ENCODE data around the gene ARHGAP18. TPM values are rescaled to one million over a fixed set of nuclear protein-coding genes. Genes with fewer than 3 reads are reported as not detected.

The ARHGAP18 gene
- total and polyA plus RNA-seq, 4 donors = 1.6 to 8.0 (median 3.0) TPM

DNA sequence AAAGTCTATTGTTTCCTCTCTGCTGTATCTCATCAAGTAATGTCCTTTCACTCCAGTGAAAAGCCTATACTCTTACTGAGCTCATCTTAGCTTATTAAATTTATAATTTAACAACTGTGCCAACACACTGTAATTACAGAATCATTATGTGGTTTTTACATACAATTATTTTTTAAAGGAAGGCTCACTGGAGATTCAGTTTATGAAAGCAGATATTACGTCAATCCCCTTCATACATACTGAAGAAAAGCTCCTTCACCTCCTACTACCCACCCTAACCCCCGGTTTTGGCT is 28.1 kb downstream of the ARHGAP18 start:
- TF ChIP-seq HNF4A (conservative IDR thresholded peaks at IDR 0.05) (no peak), SP1 (IDR thresholded peaks at IDR 0.05) (no peak), RXRA (IDR thresholded peaks at IDR 0.05) (no peak), CTCF (IDR thresholded peaks at IDR 0.05; ENCODE audit: low read depth, low read length, missing input control) (no peak), FOXA2 (IDR thresholded peaks at IDR 0.05) (no peak), YY1 (IDR thresholded peaks at IDR 0.05) (no peak)
- TF ChIP-seq, protein P1, sequence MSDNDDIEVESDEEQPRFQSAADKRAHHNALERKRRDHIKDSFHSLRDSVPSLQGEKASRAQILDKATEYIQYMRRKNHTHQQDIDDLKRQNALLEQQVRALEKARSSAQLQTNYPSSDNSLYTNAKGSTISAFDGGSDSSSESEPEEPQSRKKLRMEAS (IDR thresholded peaks at IDR 0.05) = no peak
- Histone ChIP-seq H3K27ac (ENCODE audit: low read depth in 1 of 2, low read length in 2 of 2) (no peak overlapping the region), H3K9ac (ENCODE audit: low read depth in 1 of 2, low read length in 2 of 2) (no peak overlapping the region), H3K4me3 (ENCODE audit: low read depth in 1 of 3, low read length in 3 of 3) (no peak overlapping the region), H3K9me3 (ENCODE audit: control insufficient read depth in 4 of 4, low read length in 3 of 4) (no peaks in the 10 kb centered on the region), H3K36me3 (ENCODE audit: control insufficient read depth in 4 of 4, insufficient read depth in 3 of 4, low read depth in 1 of 4, low read length in 3 of 4) (no peaks in the 10 kb centered on the region), H3K4me1 (ENCODE audit: control insufficient read depth in 4 of 4, insufficient read depth in 4 of 4, low read length in 3 of 4) (peaks cover 0 to 3% (median 0%) of the 10 kb centered on the region in 4 donors), H3K27me3 (ENCODE audit: control insufficient read depth in 4 of 4, insufficient read depth in 4 of 4, low read length in 3 of 4) (no peaks in the 10 kb centered on the region)
- 96% methylated on average over 2 of the region's 2 CpGs for WGBS
- no peak for DNase-seq (ENCODE audit: low spot score)

DNA sequence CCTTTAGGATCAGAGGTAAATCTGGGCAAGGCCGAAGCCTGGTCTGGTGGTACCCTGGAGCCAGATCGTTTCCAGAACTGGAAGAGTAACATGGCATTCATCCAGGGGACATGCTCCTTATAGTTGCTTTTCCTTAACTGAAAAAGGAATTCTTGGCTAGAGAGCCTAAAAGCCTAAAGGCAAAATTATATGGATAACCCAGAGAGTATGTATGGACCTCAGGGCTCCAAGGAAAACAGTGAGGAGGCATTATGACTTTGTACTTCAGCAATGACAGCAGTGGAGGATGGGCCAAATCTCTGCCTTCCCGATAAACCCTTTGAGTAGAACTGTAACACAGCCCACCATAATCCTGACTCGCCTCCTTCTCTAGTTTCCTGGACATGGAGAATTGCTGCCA is 29.3 kb downstream of the ARHGAP18 start:
- no peaks in the 10 kb centered on the region for H3K9me3 ChIP-seq (ENCODE audit: control insufficient read depth in 4 of 4, low read length in 3 of 4)
- H3K9ac ChIP-seq (ENCODE audit: low read depth in 1 of 2, low read length in 2 of 2) = no peak overlapping the region
- TF ChIP-seq SP1 (IDR thresholded peaks at IDR 0.05) (no peak), CTCF (IDR thresholded peaks at IDR 0.05; ENCODE audit: low read depth, low read length, missing input control) (no peak), FOXA2 (IDR thresholded peaks at IDR 0.05) (no peak), RXRA (IDR thresholded peaks at IDR 0.05) (no peak), HNF4G (IDR thresholded peaks at IDR 0.05) (no peak), NR2F2 (IDR thresholded peaks at IDR 0.05) (no peak), YY1 (IDR thresholded peaks at IDR 0.05) (no peak), TAF1 (conservative IDR thresholded peaks at IDR 0.05) (no peak), FOXA1 (IDR thresholded peaks at IDR 0.05) (no peak), JUND (IDR thresholded peaks at IDR 0.05) (no peak), GABPA (IDR thresholded peaks at IDR 0.05 in 1 of 2, conservative IDR thresholded peaks at IDR 0.05 in 1 of 2) (no peak), RAD21 (IDR thresholded peaks at IDR 0.05) (no peak), HNF4A (conservative IDR thresholded peaks at IDR 0.05) (no peak)
- TF ChIP-seq, protein P1 (IDR thresholded peaks at IDR 0.05) = no peak
- TF ChIP-seq, protein P2, sequence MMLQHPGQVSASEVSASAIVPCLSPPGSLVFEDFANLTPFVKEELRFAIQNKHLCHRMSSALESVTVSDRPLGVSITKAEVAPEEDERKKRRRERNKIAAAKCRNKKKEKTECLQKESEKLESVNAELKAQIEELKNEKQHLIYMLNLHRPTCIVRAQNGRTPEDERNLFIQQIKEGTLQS (IDR thresholded peaks at IDR 0.05) = no peak
- TF ChIP-seq, protein P3, sequence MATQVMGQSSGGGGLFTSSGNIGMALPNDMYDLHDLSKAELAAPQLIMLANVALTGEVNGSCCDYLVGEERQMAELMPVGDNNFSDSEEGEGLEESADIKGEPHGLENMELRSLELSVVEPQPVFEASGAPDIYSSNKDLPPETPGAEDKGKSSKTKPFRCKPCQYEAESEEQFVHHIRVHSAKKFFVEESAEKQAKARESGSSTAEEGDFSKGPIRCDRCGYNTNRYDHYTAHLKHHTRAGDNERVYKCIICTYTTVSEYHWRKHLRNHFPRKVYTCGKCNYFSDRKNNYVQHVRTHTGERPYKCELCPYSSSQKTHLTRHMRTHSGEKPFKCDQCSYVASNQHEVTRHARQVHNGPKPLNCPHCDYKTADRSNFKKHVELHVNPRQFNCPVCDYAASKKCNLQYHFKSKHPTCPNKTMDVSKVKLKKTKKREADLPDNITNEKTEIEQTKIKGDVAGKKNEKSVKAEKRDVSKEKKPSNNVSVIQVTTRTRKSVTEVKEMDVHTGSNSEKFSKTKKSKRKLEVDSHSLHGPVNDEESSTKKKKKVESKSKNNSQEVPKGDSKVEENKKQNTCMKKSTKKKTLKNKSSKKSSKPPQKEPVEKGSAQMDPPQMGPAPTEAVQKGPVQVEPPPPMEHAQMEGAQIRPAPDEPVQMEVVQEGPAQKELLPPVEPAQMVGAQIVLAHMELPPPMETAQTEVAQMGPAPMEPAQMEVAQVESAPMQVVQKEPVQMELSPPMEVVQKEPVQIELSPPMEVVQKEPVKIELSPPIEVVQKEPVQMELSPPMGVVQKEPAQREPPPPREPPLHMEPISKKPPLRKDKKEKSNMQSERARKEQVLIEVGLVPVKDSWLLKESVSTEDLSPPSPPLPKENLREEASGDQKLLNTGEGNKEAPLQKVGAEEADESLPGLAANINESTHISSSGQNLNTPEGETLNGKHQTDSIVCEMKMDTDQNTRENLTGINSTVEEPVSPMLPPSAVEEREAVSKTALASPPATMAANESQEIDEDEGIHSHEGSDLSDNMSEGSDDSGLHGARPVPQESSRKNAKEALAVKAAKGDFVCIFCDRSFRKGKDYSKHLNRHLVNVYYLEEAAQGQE (IDR thresholded peaks at IDR 0.05) = no peak
- TF ChIP-seq, protein P4, sequence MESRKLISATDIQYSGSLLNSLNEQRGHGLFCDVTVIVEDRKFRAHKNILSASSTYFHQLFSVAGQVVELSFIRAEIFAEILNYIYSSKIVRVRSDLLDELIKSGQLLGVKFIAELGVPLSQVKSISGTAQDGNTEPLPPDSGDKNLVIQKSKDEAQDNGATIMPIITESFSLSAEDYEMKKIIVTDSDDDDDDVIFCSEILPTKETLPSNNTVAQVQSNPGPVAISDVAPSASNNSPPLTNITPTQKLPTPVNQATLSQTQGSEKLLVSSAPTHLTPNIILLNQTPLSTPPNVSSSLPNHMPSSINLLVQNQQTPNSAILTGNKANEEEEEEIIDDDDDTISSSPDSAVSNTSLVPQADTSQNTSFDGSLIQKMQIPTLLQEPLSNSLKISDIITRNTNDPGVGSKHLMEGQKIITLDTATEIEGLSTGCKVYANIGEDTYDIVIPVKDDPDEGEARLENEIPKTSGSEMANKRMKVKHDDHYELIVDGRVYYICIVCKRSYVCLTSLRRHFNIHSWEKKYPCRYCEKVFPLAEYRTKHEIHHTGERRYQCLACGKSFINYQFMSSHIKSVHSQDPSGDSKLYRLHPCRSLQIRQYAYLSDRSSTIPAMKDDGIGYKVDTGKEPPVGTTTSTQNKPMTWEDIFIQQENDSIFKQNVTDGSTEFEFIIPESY (IDR thresholded peaks at IDR 0.05) = no peak
- peaks cover 0 to 3% (median 0%) of the 10 kb centered on the region in 4 donors for H3K4me1 ChIP-seq (ENCODE audit: control insufficient read depth in 4 of 4, insufficient read depth in 4 of 4, low read length in 3 of 4)
- DNase-seq (ENCODE audit: low spot score) = no peak
- H3K27me3 ChIP-seq (ENCODE audit: control insufficient read depth in 4 of 4, insufficient read depth in 4 of 4, low read length in 3 of 4) = no peaks in the 10 kb centered on the region
- no peaks in the 10 kb centered on the region for H3K36me3 ChIP-seq (ENCODE audit: control insufficient read depth in 4 of 4, insufficient read depth in 3 of 4, low read depth in 1 of 4, low read length in 3 of 4)
- no peak overlapping the region for H3K4me3 ChIP-seq (ENCODE audit: low read depth in 1 of 3, low read length in 3 of 3)
- WGBS = 91% methylated on average over 4 of the region's 4 CpGs
- H3K27ac ChIP-seq (ENCODE audit: low read depth in 1 of 2, low read length in 2 of 2) = no peak overlapping the region

All from liver (tissue), 9 donors.